Measurements from ENCODE around the gene ANKRD17.

The ANKRD17 gene

DNA sequence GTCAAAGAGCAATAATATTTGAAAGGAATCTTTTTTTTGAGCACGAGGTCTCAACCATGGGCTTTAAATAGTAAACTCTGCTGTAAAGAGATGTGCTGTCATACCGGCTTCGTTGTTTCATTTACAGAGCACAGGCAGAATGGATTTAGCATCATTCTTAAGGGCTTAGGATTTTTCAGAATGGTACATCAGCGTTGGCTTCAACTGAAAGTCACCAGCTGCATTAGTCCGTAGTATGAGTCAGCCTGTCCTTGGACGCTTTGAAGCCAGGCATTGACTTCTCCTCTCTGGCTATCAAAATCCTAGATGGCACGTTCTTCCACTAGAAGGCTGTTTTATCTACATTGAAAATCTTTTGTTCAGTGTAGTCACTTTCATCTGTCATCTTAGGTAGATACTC lies 212.7 kb downstream of the ANKRD17 start:
- no peak for DNase-seq (ENCODE audit: low spot score)

DNA sequence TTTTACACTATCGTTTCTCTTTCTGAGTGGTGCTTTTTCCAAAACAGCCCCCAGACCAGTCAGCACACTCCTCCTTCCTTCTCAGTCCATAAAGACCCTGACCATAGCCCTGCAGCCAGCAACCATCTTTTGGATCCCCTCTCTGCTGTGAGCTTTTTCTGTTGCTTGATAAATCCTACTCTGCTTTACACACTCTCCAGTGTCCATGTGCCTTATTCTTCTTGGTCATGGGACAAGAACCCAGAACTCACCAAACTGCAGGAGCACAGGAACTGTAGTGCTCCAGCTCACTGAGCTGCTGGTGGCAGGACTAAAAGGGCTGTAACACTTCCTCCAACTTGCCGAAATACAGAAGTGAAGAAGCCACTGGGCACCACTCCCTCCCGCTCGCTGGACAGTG lies 221.5 kb downstream of the ANKRD17 start:
- DNase-seq (ENCODE audit: low spot score), result no peak

DNA sequence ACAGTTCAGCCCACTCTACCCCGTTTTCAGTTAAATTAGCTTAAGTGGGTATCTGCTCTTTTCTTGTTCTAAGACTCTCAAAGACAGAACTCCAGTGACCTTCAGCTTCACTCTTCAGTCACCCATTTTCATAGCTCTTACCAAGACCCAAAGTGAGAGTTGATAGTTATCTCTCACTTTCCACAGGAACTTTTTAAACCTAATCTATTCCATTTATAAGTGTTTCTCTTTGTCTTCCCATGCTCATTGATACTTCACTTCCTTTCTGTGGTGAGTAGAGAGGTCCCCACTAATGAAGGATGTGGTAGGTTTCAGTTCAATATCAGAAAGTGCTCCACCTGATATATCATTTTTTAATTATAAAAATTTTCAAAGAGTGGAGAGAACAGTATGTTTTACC lies 222.5 kb downstream of the ANKRD17 start:
- no peak for DNase-seq (ENCODE audit: low spot score)

DNA sequence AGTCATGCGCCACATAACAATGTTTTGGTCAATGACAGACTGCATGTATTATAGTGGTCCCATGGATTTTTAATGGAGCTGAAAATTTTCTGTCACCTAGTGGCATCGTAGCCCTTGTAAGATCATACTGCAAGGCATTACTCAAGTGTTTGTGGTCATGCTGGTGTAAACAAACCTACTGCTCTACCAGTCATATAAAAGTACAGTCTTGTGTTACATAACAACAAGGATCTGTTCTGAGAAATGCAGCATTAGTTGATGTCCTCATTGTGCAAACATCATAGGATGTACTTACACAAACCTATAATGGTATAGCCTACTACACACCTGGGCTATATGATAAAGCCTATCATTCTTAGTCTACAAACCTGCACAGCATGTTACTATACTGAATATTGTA lies 223.7 kb downstream of the ANKRD17 start:
- DNase-seq (ENCODE audit: low spot score), result no peak

DNA sequence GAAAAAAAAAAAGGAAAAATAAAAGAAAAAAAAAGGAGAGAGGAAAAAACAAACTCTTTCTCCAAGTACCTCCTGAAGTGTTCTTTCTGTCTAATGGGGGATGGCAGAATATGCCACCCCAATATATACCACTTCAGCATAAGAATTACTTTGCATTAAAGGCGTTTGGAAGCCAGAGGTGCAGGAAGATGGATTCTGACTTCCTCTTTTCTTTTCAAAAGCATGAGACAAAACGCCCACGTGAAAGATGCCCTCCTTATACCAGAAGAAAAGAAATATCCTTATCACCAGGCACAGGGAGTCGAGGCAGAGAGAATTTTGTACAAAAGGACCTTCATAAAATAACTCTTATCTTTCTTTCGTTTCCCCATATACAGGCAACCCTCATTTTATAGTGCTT lies 230.0 kb downstream of the ANKRD17 start:
- DNase-seq (ENCODE audit: low spot score), result no peak

Data from hepatic stellate cell (primary cell).